Uterus (tissue), 4 donors: ENCODE measurements around the gene SLC2A14. TPM values are rescaled to one million over a fixed set of nuclear protein-coding genes. Genes with fewer than 3 reads are reported as not detected.
"Not testable (repeated sequence)": the region's sequence is repeated elsewhere in the genome, so short reads cannot be mapped to it uniquely, and the experiment has no call there.

Experiments
- DNase-seq, 2 donors: peaks; one replicate each; pipeline ENCODE4 v3.0.0-alpha.2; 2019 to 2020
- H3K27ac ChIP-seq, 2 donors: fragments of 200-600 bp; sonication (generic); 1 replicate in 1 of 2; 2 replicates in 1 of 2; pipeline ENCODE4 v1.5.1; 2016 to 2018
- H3K27me3 ChIP-seq, 2 donors: fragments of 200-600 bp; sonication (generic); one replicate each; pipeline ENCODE4 v1.5.1; 2018 to 2019; ENCODE audit warnings: control low read depth in 1 of 2
- H3K36me3 ChIP-seq, 2 donors: fragments of 200-600 bp; sonication (generic); one replicate each; pipeline ENCODE4 v1.5.1; 2019; ENCODE audit warnings: control low read depth in 1 of 2
- H3K4me1 ChIP-seq, 2 donors: fragments of 200-600 bp; sonication (generic); one replicate each; pipeline ENCODE4 v1.5.1; 2018 to 2019; ENCODE audit warnings: control low read depth in 1 of 2
- H3K4me3 ChIP-seq, 2 donors: fragments of 200-600 bp; sonication (generic); 1 replicate in 1 of 2; 2 replicates in 1 of 2; pipeline ENCODE4 v1.5.1; 2018 to 2019; ENCODE audit warnings: mild to moderate bottlenecking in 1 of 2
- H3K9me3 ChIP-seq, 2 donors: fragments of 200-600 bp; sonication (generic); one replicate each; pipeline ENCODE4 v1.5.1; 2019; ENCODE audit warnings: control low read depth in 1 of 2
- POLR2A ChIP-seq, 2 donors: fragments of 450-650 bp; IDR thresholded peaks; one replicate each; pipeline ENCODE4 v1.6.1; 2016; ENCODE audit warnings: antibody characterized with exemption in 2 of 2, mild to moderate bottlenecking in 1 of 2, moderate library complexity in 1 of 2
- intact Hi-C: fragments of 100-400 bp; cut with DNase I; formaldehyde crosslinking; loops from one replicate; pipeline ENCODE4 v1.15.1; 2023; ENCODE audit warnings: low total_unique reads
- total RNA-seq, 4 donors: library from RNA; depleted of rRNA in 3 of 4; stranded (reverse); fragments of >200 nt in 3 of 4; gene quantifications; one replicate each; pipeline versions ENCODE4 v1.1.0 to v1.2.4, GENCODE V29; 2014 to 2023
- TF ChIP-seq, protein P1 (sequence below), 4 experiments: fragments of 200-600 bp in 2 of 4; fragments of 450-650 bp in 2 of 4; sonication (generic) in 2 of 4; IDR thresholded peaks; one replicate each; pipeline ENCODE4 v1.5.1; 2016 to 2019; ENCODE audit warnings: antibody characterized with exemption in 4 of 4, mild to moderate bottlenecking in 2 of 4, moderate library complexity in 1 of 4
- donor health status: DM: yes; HTN: yes; CAD: no.

The SLC2A14 gene
- total RNA-seq, 4 donors from 2014 or later = 0.90 to 1.2 TPM; not detected in 2

DNA sequence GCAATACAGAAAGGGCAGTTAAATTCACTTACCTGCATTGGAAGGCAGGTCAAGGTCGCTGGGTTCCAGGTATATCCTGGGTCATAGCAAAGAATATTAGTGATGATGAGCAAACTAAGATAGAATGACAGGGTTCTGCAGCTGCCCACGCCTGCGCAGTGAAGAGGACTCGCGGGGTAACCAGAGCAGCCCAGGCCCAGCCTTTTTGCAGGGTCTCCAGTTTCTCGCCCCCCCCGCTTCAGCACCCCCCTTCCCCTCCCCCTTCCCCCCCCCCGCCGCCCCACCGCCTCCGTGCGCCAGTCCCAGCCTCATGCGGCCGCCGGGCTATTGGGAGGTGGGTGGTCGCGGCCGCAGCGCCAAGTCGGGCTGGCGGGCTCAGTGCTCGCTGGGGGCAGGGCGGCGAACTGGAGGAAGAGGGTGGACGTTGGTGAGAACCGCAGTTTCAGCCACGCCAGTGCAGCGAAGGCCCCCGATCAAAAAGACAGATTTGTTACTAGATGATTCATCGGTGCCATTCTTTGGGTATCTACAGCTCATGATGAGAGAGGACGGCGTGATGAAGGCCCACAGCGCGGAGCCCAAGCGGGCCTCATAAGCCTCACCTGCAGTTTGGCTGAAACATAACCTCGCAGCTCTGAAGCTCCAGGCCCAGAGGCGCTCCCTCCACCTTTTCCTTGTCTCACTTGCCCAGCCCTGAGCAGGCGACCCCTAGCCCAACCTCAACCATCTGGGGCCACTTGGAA is 43.1 kb upstream of the SLC2A14 start:
- H3K4me3 ChIP-seq = no peak overlapping the region
- no peak for TF ChIP-seq POLR2A (IDR thresholded peaks at IDR 0.05)
- TF ChIP-seq, protein P1, sequence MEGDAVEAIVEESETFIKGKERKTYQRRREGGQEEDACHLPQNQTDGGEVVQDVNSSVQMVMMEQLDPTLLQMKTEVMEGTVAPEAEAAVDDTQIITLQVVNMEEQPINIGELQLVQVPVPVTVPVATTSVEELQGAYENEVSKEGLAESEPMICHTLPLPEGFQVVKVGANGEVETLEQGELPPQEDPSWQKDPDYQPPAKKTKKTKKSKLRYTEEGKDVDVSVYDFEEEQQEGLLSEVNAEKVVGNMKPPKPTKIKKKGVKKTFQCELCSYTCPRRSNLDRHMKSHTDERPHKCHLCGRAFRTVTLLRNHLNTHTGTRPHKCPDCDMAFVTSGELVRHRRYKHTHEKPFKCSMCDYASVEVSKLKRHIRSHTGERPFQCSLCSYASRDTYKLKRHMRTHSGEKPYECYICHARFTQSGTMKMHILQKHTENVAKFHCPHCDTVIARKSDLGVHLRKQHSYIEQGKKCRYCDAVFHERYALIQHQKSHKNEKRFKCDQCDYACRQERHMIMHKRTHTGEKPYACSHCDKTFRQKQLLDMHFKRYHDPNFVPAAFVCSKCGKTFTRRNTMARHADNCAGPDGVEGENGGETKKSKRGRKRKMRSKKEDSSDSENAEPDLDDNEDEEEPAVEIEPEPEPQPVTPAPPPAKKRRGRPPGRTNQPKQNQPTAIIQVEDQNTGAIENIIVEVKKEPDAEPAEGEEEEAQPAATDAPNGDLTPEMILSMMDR (IDR thresholded peaks at IDR 0.05) = no peak
- DNase-seq = no peak
- intact Hi-C loops = no loop called here
- no peaks in the 10 kb centered on the region for H3K27me3 ChIP-seq
- H3K4me1 ChIP-seq = no peaks in the 10 kb centered on the region
- H3K36me3 ChIP-seq = no peaks in the 10 kb centered on the region
- no peaks in the 10 kb centered on the region for H3K9me3 ChIP-seq
- no peak overlapping the region for H3K27ac ChIP-seq

DNA sequence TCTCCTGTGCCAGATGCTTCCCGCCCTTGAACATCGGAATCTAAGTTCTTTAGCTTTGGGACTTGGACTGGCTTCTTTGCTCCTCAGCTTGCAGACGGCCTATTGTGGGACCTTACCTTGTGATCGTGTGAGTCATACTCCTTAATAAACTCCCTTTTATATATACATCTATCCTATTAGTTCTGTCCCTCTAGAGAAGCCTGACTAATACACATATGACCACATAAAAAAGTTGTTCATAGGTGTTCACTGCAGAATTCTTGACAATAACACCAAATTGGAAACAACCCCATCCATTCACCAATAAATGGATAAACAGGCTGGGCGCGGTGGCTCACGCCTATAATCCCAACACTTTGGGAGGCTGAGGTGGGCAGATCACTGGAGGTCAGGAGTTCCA is 37.4 kb upstream of the SLC2A14 start:
- H3K27ac ChIP-seq, H3K4me3 ChIP-seq, DNase-seq, H3K4me1 ChIP-seq, H3K36me3 ChIP-seq, H3K27me3 ChIP-seq, H3K9me3 ChIP-seq, intact Hi-C loops: not testable (repeated sequence)

DNA sequence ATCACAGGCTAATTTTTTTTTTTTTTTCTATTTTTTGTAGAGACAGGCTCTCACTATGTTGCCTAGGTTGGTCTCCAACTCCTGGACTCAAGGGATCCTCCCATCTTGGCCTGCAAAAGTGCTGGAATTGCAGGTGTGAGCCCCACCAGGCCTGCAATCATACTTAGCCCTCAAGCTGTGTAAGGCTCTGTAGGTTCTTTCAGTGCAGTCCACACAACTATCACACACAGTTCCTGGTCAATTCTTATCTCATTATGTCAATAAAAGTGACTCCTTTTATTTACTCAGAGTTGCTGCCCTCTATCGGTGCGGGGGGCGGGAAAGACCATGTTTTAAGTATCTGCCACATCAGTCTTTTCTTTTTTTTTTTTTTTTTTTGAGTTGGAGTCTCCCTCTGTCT is 34.3 kb upstream of the SLC2A14 start:
- H3K4me3 ChIP-seq = no peak overlapping the region
- no peaks in the 10 kb centered on the region for H3K36me3 ChIP-seq
- no peaks in the 10 kb centered on the region for H3K4me1 ChIP-seq
- no peak for DNase-seq
- H3K9me3 ChIP-seq = no peaks in the 10 kb centered on the region
- TF ChIP-seq, protein P1 (IDR thresholded peaks at IDR 0.05) = no peak
- no peak for TF ChIP-seq POLR2A (IDR thresholded peaks at IDR 0.05)
- intact Hi-C loops = no loop called here
- no peak overlapping the region for H3K27ac ChIP-seq
- H3K27me3 ChIP-seq = no peaks in the 10 kb centered on the region

DNA sequence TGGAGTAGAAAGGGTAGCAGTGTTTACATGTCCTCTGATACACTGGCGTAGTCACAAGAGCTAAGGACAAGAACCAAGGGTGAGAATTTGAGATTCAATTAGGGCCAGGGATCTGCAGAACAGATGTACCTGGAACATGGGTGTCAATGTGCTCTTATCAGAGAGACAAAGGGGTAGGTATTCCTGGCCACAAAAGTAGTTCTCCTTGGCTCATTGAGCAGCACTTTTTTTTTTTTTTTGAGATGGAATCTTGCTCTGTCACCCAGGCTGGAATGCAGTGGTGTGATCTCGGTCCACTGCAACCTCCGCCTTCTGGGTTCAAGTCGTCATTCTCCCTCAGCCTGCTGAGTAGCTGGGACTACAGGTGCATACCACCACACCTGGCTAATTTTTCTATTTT is 33.6 kb upstream of the SLC2A14 start:
- H3K27me3 ChIP-seq, H3K4me1 ChIP-seq, intact Hi-C loops, H3K27ac ChIP-seq, DNase-seq, H3K36me3 ChIP-seq, H3K9me3 ChIP-seq, H3K4me3 ChIP-seq: not testable (repeated sequence)

DNA sequence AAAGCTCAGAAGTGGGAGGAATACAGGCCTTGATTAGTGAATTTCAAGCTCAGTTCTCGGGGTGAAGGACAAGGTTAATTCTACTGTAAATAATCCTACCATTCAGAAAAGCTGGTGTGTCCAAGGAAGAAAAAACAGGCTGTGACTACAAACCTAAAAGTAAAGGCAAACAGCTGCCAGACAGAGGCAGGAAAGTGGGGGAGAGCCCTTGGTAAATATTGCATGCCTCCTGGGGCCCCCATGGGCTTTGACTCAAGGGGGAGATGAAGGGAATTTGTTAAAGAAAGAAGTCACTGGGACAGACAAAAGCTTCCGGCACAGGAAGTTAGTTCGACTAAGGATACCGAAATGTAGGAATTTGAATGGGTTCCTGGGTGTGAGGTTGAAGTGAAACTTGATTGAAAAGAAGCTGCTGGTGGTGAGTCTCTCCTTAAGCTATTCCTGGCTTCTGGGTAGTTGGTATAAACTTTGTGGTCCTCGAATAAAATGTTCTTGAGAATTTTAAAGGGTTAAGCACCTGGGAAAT is 32.9 kb upstream of the SLC2A14 start:
- H3K4me3 ChIP-seq, intact Hi-C loops, H3K27ac ChIP-seq, H3K9me3 ChIP-seq, H3K27me3 ChIP-seq, H3K36me3 ChIP-seq, H3K4me1 ChIP-seq, DNase-seq: not testable (repeated sequence)

DNA sequence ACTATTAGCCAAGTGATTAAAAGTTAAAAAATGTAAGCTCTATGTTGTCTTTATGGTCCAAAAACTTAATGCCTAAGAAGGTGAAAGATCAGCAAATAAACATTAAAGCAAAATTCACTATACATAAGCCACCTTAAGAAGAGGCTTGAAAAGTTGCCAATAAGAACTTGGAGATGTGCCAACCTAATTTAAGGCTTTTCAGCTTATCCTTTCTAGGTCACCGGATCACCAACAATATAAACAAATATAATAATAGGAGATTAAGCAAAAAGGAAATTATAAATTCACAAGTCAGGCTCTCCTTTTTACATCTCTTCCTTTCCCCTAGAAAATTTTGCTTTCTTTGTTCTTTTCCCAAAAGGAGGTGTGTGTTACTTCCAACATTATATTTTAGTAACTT is 32.4 kb upstream of the SLC2A14 start:
- intact Hi-C loops = no loop called here
- Histone ChIP-seq H3K36me3 (no peaks in the 10 kb centered on the region), H3K27me3 (no peaks in the 10 kb centered on the region), H3K9me3 (no peaks in the 10 kb centered on the region), H3K4me3 (no peak overlapping the region), H3K4me1 (no peaks in the 10 kb centered on the region), H3K27ac (no peak overlapping the region)
- no peak for DNase-seq
- TF ChIP-seq POLR2A (IDR thresholded peaks at IDR 0.05) = no peak
- TF ChIP-seq, protein P1 (IDR thresholded peaks at IDR 0.05) = no peak

DNA sequence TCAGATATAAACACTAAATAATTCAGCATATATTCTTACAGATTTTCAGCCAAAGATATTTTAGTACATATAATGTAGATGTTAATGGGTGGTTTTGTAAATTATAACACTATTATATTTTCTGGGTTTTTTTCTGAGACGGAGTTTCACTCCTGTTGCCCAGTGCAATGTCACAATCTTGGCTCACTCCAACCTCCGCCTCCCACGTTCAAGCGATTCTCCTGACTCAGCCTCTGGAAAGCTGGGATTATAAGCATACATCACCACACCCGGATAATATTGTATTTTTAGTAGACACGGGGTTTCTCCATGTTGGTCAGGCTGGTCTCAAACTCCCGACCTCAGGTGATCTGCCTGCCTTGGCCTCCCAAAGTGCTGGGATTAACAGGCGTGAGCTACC is 29.7 kb upstream of the SLC2A14 start:
- H3K27me3 ChIP-seq, H3K4me3 ChIP-seq, H3K36me3 ChIP-seq, H3K4me1 ChIP-seq, intact Hi-C loops, H3K9me3 ChIP-seq, H3K27ac ChIP-seq, DNase-seq: not testable (repeated sequence)
